Body of pancreas (tissue), 4 donors: ENCODE data around the gene EIF5B. TPM values are rescaled to one million over a fixed set of nuclear protein-coding genes. Genes with fewer than 3 reads are reported as not detected.
"Not testable (repeated sequence)": the region's sequence is repeated elsewhere in the genome, so short reads cannot be mapped to it uniquely, and the experiment has no call there.

Source experiments
- ATAC-seq: fragments of 150-250 bp; one replicate; pipeline ENCODE4 v1.9.1; 2016
- DNase-seq, 4 donors: peaks; one replicate each; pipeline ENCODE4 v3.0.0-alpha.2; 2019
- H3K27ac ChIP-seq, 4 donors: fragments of 200-600 bp; sonication (generic); 1 replicate in 3 of 4; 2 replicates in 1 of 4; pipeline versions ENCODE4 v1.5.1 to v1.6.1; 2016 to 2019; ENCODE audit warnings: mild to moderate bottlenecking in 1 of 4, mixed read lengths in 1 of 4, moderate library complexity in 1 of 4
- H3K27me3 ChIP-seq, 2 donors: fragments of 200-600 bp; sonication (generic); one replicate each; pipeline ENCODE4 v1.6.0; 2016; ENCODE audit warnings: mild to moderate bottlenecking in 1 of 2
- H3K36me3 ChIP-seq, 2 donors: fragments of 200-600 bp; sonication (generic); replicated peaks in 1 of 2; 2 replicates each; pipeline ENCODE4 v1.5.1; 2016; ENCODE audit warnings: low read depth in 2 of 2; ENCODE audit not compliant: insufficient read depth in 1 of 2
- H3K4me1 ChIP-seq: fragments of 200-600 bp; sonication (generic); one replicate; pipeline ENCODE4 v1.6.0; 2016
- H3K4me3 ChIP-seq, 2 donors: fragments of 200-600 bp; sonication (generic); 1 replicate in 1 of 2; 2 replicates in 1 of 2; pipeline ENCODE4 v1.5.1; 2016 to 2019
- H3K9me3 ChIP-seq, 3 donors: fragments of 200-600 bp; sonication (generic); 1 replicate in 2 of 3; 2 replicates in 1 of 3; pipeline ENCODE4 v1.5.1; 2016
- POLR2A ChIP-seq, 3 donors: fragments of 450-650 bp; IDR thresholded peaks; one replicate each; pipeline ENCODE4 v1.6.1; 2016; ENCODE audit warnings: antibody characterized with exemption in 3 of 3, mild to moderate bottlenecking in 2 of 3
- WGBS, 2 donors: methylation state at CpG; one replicate each; pipeline ENCODE4 v1.1.5; 2017; 5-methylcytosine and 5-hydroxymethylcytosine counted together
- intact Hi-C: fragments of 100-400 bp; cut with DNase I; formaldehyde crosslinking; loops from one replicate; pipeline ENCODE4 v1.15.1; 2023
- total RNA-seq, 2 donors: library from RNA; depleted of rRNA; stranded (reverse); fragments of >200 nt; gene quantifications; one replicate each; pipeline ENCODE4 v1.1.0, GENCODE V29; 2016
- TF ChIP-seq, protein P1 (sequence below), 7 experiments: fragments of 450-650 bp in 4 of 7; fragments of 200-600 bp in 3 of 7; sonication (generic) in 3 of 7; IDR thresholded peaks; one replicate each; pipeline ENCODE4 v1.5.1; 2016 to 2019; ENCODE audit warnings: antibody characterized with exemption in 7 of 7

Gene EIF5B
- total RNA-seq, 2 donors from 2014 or later = 26.7 to 31.0 TPM

DNA sequence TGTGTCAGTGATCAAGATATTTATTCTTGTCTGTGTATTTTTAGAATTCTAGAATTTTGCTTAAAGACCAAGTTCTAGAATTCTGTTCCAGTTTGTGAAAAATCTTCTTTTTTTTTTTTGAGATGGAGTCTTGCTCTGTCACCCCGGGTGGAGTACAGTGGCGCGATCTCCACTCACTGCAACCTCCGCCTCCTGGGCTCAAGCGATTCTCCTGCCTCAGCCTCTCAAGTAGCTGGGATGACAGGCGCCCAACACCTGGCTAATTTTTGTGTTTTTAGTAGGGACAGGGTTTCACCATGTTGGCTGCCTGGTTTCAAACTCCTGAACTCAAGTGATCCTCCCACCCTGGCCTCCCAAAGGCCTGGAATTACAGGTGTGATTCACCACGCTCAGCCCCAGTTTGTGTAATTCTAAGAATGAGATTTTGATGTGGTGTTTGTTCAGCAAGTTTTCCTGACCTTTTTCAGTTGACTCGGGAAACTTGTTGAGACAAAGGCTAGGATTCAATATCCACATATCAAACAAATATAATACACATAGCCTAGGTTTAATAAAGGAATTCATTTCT lies 3.6 kb downstream of the EIF5B start:
- H3K36me3 ChIP-seq = no peaks in the 10 kb centered on the region
- H3K4me3 ChIP-seq = no peak overlapping the region
- peaks cover 30% of the 10 kb centered on the region for H3K4me1 ChIP-seq
- H3K27me3 ChIP-seq = no peaks in the 10 kb centered on the region
- DNase-seq (no peak), ATAC-seq (no peak)
- H3K27ac ChIP-seq = no peak overlapping the region
- H3K9me3 ChIP-seq = no peaks in the 10 kb centered on the region
- intact Hi-C loops = no loop called here
- 79% methylated on average over 8 of the region's 8 CpGs for WGBS, 2 donors
- TF ChIP-seq, protein P1, sequence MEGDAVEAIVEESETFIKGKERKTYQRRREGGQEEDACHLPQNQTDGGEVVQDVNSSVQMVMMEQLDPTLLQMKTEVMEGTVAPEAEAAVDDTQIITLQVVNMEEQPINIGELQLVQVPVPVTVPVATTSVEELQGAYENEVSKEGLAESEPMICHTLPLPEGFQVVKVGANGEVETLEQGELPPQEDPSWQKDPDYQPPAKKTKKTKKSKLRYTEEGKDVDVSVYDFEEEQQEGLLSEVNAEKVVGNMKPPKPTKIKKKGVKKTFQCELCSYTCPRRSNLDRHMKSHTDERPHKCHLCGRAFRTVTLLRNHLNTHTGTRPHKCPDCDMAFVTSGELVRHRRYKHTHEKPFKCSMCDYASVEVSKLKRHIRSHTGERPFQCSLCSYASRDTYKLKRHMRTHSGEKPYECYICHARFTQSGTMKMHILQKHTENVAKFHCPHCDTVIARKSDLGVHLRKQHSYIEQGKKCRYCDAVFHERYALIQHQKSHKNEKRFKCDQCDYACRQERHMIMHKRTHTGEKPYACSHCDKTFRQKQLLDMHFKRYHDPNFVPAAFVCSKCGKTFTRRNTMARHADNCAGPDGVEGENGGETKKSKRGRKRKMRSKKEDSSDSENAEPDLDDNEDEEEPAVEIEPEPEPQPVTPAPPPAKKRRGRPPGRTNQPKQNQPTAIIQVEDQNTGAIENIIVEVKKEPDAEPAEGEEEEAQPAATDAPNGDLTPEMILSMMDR (IDR thresholded peaks at IDR 0.05) = no peak
- TF ChIP-seq POLR2A (IDR thresholded peaks at IDR 0.05) = no peak

DNA sequence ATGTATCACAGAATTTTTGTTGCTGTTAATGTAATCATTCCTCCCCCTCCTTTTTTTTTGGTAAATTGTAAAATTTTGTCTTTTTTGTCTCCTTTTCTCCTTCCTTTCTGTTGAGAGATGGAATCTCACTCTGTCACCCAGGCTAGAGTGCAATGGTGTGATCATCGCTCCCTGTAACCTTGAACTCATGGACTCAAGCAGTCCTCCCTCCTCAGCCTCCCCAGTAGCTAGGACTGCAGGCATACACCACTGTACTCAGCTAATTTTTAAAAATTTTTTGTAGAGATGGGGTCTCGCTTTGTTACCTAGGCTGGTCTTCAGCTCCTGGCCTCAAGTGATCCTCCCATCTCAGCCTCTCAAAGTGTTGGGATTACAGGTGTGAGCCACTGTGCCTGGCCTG lies 5.3 kb downstream of the EIF5B start:
- TF ChIP-seq, protein P1 (IDR thresholded peaks at IDR 0.05) = no peak
- no peak for TF ChIP-seq POLR2A (IDR thresholded peaks at IDR 0.05)
- ATAC-seq = no peak
- H3K36me3 ChIP-seq = no peaks in the 10 kb centered on the region
- 89 to 97% methylated on average over 2 of the region's 2 CpGs for WGBS, 2 donors
- no peak overlapping the region for H3K4me3 ChIP-seq
- intact Hi-C loops = no loop called here
- no peaks in the 10 kb centered on the region for H3K27me3 ChIP-seq
- H3K4me1 ChIP-seq = peaks cover 30% of the 10 kb centered on the region
- DNase-seq = no peak
- no peaks in the 10 kb centered on the region for H3K9me3 ChIP-seq
- no peak overlapping the region for H3K27ac ChIP-seq

DNA sequence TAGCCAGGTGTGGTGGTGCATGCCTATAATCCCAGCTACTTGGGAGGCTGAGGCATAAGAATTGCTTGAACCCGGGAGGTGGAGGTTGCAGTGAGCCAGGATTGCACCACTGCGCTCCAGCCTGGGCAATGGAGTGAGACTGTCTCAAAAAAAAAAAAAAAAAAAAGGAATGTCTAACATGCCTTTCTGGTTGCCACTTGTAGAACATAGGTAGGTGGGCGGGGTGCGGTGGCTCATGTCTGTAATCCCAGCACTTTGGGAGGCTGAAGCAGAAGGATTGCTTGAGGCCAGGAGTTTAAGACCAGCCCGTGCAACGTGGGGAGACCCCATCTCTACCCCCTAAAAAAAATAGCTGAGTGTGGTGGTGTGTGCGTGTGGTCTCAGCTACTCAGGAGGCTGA lies 8.3 kb downstream of the EIF5B start:
- H3K27ac ChIP-seq, H3K4me3 ChIP-seq, H3K9me3 ChIP-seq, ATAC-seq, H3K27me3 ChIP-seq, intact Hi-C loops, DNase-seq, H3K36me3 ChIP-seq: not testable (repeated sequence)
- H3K4me1 ChIP-seq = peaks cover 38% of the 10 kb centered on the region
- 95% methylated on average over 7 of the region's 7 CpGs for WGBS, 2 donors

DNA sequence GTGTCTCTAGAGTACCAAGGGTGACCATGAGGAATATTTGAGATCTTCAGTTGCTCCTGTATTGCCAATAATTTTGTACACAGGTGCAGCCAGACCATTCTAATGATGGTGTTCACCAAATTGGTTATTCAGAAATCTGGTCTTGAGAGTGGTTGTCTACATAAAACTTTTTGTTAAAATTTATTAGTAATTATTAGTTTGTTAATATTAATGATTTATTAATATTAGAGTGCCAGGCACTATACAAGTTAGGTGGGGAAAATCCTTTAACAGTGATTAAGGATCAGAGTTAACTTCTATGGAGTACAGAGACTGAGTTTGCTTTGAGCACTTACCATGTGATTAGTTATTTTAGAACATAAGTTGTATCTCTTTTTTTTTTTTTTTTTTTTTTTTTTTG lies 9.0 kb downstream of the EIF5B start:
- no peak for TF ChIP-seq POLR2A (IDR thresholded peaks at IDR 0.05)
- TF ChIP-seq, protein P1 (IDR thresholded peaks at IDR 0.05) = no peak
- H3K4me3 ChIP-seq = no peak overlapping the region
- no peaks in the 10 kb centered on the region for H3K27me3 ChIP-seq
- DNase-seq (no peak), ATAC-seq (no peak)
- peaks cover 33% of the 10 kb centered on the region for H3K4me1 ChIP-seq
- H3K9me3 ChIP-seq = no peaks in the 10 kb centered on the region
- no peak overlapping the region for H3K27ac ChIP-seq
- intact Hi-C loops = no loop called here
- H3K36me3 ChIP-seq = no peaks in the 10 kb centered on the region

DNA sequence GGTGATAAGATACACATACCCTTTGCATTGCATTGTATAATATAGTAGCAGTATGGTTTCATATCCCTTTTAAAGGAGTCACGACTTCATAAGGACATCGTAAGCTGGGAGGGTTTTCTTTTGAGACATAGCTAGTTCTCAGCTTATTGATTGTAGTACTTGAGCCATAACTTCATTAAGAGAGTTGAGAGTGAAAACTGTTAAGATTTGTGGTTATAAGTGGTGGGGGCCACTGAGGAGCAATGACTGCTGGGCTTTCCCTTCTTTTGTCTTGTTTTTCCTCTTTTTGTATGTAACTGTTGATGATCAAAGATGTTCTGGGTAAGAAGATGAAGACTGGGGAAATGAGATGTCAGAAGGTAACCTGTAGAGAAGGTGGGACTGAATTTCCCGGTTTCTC lies 11.0 kb downstream of the EIF5B start:
- Histone ChIP-seq H3K4me1 (peaks cover 26% of the 10 kb centered on the region), H3K27me3 (no peaks in the 10 kb centered on the region), H3K4me3 (no peak overlapping the region), H3K36me3 (no peaks in the 10 kb centered on the region), H3K9me3 (no peaks in the 10 kb centered on the region), H3K27ac (no peak overlapping the region)
- TF ChIP-seq, protein P1 (IDR thresholded peaks at IDR 0.05) = no peak
- no peak for TF ChIP-seq POLR2A (IDR thresholded peaks at IDR 0.05)
- 82 to 92% methylated on average over 3 of the region's 3 CpGs for WGBS, 2 donors
- intact Hi-C loops = no loop called here
- DNase-seq (no peak), ATAC-seq (no peak)
